ENCODE data around the gene ESYT1.
A peak's percentile ranks its signal among the peaks of the same experiment; 100 is the strongest.

Gene ESYT1

GRCh38 chr12:56127888-56128669, at the start of gene ESYT1:
Gene ESYT1 (plus strand): TSS chr12:56128267. CDS start chr12:56128320, 53 bp downstream.
- peak; percentile 97 for DNase-seq (ENCODE audit: low spot score)
- in situ Hi-C loops (cut with MboI; ENCODE audit: low sequenced_read_pairs, unreplicated experiment) = no loop called here
- TF ChIP-seq CTCF (IDR thresholded peaks at IDR 0.05; ENCODE audit: borderline replicate concordance, control extremely low read depth, extremely low read depth, insufficient read depth, missing control alignments) = no peak

GRCh38 chr12:56078427-56078826, 49.6 kb upstream of the ESYT1 start:
- no peak for TF ChIP-seq CTCF (IDR thresholded peaks at IDR 0.05; ENCODE audit: borderline replicate concordance, control extremely low read depth, extremely low read depth, insufficient read depth, missing control alignments)
- DNase-seq (ENCODE audit: low spot score) = no peak
- in situ Hi-C loops (cut with MboI; ENCODE audit: low sequenced_read_pairs, unreplicated experiment) = no loop called here

DNA sequence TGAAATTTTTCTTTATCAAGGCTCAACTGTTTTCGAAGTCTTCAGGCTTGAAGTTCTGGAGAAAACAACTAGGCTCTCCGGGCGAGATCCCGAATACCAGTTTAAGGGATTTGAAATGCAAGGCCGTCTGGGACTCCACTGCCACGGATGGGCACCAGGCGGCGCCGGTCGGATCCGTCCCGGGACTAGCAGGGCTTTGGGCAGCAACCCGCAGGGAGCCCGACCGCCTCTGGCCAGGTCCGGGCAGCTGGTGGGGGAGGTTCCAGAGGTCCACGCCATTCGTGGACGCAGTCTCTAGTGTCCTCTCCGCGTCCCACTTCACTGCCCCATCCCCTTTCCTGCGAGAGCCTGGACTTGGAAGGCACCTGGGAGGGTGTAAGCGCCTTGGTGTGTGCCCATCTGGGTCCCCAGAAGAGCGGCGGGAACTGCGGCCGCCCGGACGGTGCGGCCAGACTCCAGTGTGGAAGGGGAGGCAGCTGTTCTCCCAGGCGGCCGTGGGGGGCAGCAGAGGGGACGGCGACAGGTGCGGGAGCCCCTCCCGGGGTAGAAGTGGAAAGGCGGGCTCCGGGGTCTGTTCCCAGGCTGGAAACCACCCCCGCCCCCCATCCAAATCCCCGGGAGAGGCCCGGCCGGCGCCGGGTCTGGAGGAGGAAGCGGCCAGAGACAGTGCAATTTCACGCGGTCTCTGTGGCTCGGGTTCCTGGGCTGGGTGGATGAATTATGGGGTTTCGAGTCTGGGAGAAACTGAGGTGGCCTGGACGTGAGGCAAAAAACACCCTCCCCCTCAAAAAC, 48.9 kb upstream of the ESYT1 start:
- DNase-seq (ENCODE audit: low spot score) = peak; percentile 87
- peak; percentile 63 for TF ChIP-seq CTCF (IDR thresholded peaks at IDR 0.05; ENCODE audit: borderline replicate concordance, control extremely low read depth, extremely low read depth, insufficient read depth, missing control alignments)
- in situ Hi-C loops (cut with MboI; ENCODE audit: low sequenced_read_pairs, unreplicated experiment) = no loop called here

DNA sequence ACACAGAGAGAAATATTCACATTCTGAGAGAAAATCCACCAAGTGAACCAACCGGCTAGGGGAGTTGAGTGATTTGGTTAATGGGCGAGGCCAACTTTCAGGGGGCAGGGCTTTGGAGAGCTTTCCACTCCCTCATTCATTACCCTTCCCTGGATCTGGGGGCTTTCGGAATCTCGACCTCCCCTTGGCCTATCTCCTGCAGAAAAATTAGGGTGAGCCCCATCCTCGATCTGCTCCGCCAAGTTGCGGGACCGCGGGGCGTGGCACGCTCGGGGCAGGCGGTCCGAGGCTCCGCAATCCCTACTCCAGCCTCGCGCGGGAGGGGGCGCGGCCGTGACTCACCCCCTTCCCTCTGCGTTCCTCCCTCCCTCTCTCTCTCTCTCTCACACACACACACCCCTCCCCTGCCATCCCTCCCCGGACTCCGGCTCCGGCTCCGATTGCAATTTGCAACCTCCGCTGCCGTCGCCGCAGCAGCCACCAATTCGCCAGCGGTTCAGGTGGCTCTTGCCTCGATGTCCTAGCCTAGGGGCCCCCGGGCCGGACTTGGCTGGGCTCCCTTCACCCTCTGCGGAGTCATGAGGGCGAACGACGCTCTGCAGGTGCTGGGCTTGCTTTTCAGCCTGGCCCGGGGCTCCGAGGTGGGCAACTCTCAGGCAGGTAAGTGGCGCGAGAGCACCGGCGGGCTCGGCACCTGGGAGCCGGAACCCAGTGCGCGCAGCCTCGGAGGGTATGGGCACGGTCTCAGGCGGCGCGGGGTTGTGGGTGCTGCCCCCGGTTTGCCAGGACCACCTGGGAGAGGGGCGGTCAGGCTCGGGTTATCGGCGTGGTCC, 48.1 kb upstream of the ESYT1 start, which contains the start of gene ERBB3:
ERBB3 (plus strand) TSS at position 443 of the 833 bp plus-strand sequence; CDS start at position 579, 136 bp downstream.
- no peak for TF ChIP-seq CTCF (IDR thresholded peaks at IDR 0.05; ENCODE audit: borderline replicate concordance, control extremely low read depth, extremely low read depth, insufficient read depth, missing control alignments)
- peak; percentile 77 for DNase-seq (ENCODE audit: low spot score)
- in situ Hi-C loops (cut with MboI; ENCODE audit: low sequenced_read_pairs, unreplicated experiment) = no loop called here

DNA sequence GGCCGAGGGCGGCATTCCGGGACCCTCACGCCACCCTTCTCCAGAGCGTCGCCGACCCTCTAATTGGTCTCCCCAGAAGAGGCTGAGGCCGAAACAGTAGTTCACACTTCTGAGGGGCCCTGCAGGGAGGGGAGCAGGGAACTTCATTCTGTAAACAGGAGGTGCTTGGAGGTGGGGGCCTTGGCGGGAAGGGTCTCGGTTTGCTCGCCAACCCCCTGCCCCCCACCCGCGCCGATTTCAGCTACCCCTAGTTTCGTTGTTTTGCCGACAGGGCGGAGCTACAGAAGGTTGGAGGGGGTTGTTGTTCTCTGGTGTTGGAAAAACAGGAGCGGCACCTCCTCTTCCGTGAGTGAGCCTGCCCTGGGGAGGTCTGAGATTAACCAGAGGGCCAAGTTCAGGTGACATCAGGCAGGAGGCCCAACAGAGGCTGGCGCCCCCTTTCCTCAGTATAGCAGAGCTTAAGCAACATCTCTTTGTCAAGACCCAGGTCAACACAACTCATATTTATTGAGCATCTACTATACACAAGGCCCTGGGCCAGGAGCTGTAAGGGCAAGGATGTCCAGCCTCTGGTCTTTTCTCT, 47.4 kb upstream of the ESYT1 start:
- in situ Hi-C loops (cut with MboI; ENCODE audit: low sequenced_read_pairs, unreplicated experiment) = no loop called here
- no peak for TF ChIP-seq CTCF (IDR thresholded peaks at IDR 0.05; ENCODE audit: borderline replicate concordance, control extremely low read depth, extremely low read depth, insufficient read depth, missing control alignments)
- DNase-seq (ENCODE audit: low spot score) = no peak

Measured in GM13976 (cell line).